HG03558 (cell line): ENCODE data around the gene TCOF1.

Source experiments
- ATAC-seq: cut with Tn5 transposase; IDR thresholded peaks from one replicate; pipeline ENCODE4 v1.9.1; 2021; ENCODE audit warnings: moderate number of reproducible peaks; ENCODE audit not compliant: unreplicated experiment; ENCODE audit errors: extremely low read depth

Gene TCOF1

GRCh38 chr5:150346592-150346991 is 10.9 kb upstream of the TCOF1 start:
- ATAC-seq = no peak

- no peak for ATAC-seq
Observed at GRCh38 chr5:150347003-150347402, 10.5 kb upstream of the TCOF1 start.

- ATAC-seq = no peak
Observed at GRCh38 chr5:150347451-150347850, 10.0 kb upstream of the TCOF1 start.

GRCh38 chr5:150349681-150350275 is 7.7 kb upstream of the TCOF1 start:
- ATAC-seq = no peak

- peak; percentile 86 for ATAC-seq
Observed at GRCh38 chr5:150350524-150351344, 6.8 kb upstream of the TCOF1 start.

GRCh38 chr5:150352244-150353031 is 5.1 kb upstream of the TCOF1 start:
- no peak for ATAC-seq

- ATAC-seq = no peak
Observed at GRCh38 chr5:150353032-150353675, 4.3 kb upstream of the TCOF1 start.

GRCh38 chr5:150355791-150356190 is 1.7 kb upstream of the TCOF1 start:
- ATAC-seq = no peak

- no peak for ATAC-seq
Observed at GRCh38 chr5:150356575-150357294, 762 bp upstream of the TCOF1 start.

GRCh38 chr5:150358261-150359095 is 981 bp downstream of the TCOF1 start:
- ATAC-seq = no peak

- ATAC-seq = no peak
Observed at GRCh38 chr5:150361301-150361700, 3.8 kb downstream of the TCOF1 start.

- no peak for ATAC-seq
Observed at GRCh38 chr5:150363185-150363584, 5.7 kb downstream of the TCOF1 start.

- ATAC-seq = no peak
Observed at GRCh38 chr5:150364004-150364403, 6.5 kb downstream of the TCOF1 start.

- no peak for ATAC-seq
Observed at GRCh38 chr5:150368526-150368925, 11.0 kb downstream of the TCOF1 start.

GRCh38 chr5:150372639-150373038 is 15.1 kb downstream of the TCOF1 start:
- no peak for ATAC-seq

- ATAC-seq = no peak
Observed at GRCh38 chr5:150374651-150375050, 17.2 kb downstream of the TCOF1 start.

- no peak for ATAC-seq
Observed at GRCh38 chr5:150376799-150377771, 19.6 kb downstream of the TCOF1 start.
